Colon (tissue), 2 donors: ENCODE measurements around the gene NDUFS4.
"Not testable (repeated sequence)": the region's sequence is repeated elsewhere in the genome, so short reads cannot be mapped to it uniquely, and the experiment has no call there.

Experiments used
- FAIRE-seq: peaks from 2 replicates; lab custom pipeline; 2012; peaks lifted over from hg19 to GRCh38; lab: Jason Lieb, UNC
- donor health status: control.
- donor health status: control.

The NDUFS4 gene

GRCh38 chr5:53575831-53576230 is 15.4 kb downstream of the NDUFS4 start:
- FAIRE-seq = no peak

GRCh38 chr5:53576674-53577073 is 16.2 kb downstream of the NDUFS4 start:
- no peak for FAIRE-seq

- no peak for FAIRE-seq
Measured at GRCh38 chr5:53578854-53579253, 18.4 kb downstream of the NDUFS4 start.

- no peak for FAIRE-seq
Measured at GRCh38 chr5:53580547-53580946, 20.1 kb downstream of the NDUFS4 start.

- no peak for FAIRE-seq
Measured at GRCh38 chr5:53582225-53582624, 21.8 kb downstream of the NDUFS4 start.

GRCh38 chr5:53590759-53591158 is 30.3 kb downstream of the NDUFS4 start:
- no peak for FAIRE-seq

- FAIRE-seq = no peak
Measured at GRCh38 chr5:53594419-53594818, 34.0 kb downstream of the NDUFS4 start.

GRCh38 chr5:53597894-53598293 is 37.5 kb downstream of the NDUFS4 start:
- no peak for FAIRE-seq

- FAIRE-seq = no peak
Measured at GRCh38 chr5:53601570-53601969, 41.1 kb downstream of the NDUFS4 start.

GRCh38 chr5:53603009-53603687 is 42.7 kb downstream of the NDUFS4 start:
- FAIRE-seq = no peak

- no peak for FAIRE-seq
Measured at GRCh38 chr5:53604309-53604708, 43.9 kb downstream of the NDUFS4 start.

GRCh38 chr5:53607886-53608285 is 47.4 kb downstream of the NDUFS4 start:
- FAIRE-seq = no peak

GRCh38 chr5:53608897-53609296 is 48.5 kb downstream of the NDUFS4 start:
- not testable (repeated sequence) for FAIRE-seq

- FAIRE-seq = no peak
Measured at GRCh38 chr5:53613061-53613460, 52.6 kb downstream of the NDUFS4 start.

GRCh38 chr5:53613536-53613935 is 53.1 kb downstream of the NDUFS4 start:
- no peak for FAIRE-seq

- no peak for FAIRE-seq
Measured at GRCh38 chr5:53614376-53614885, 54.0 kb downstream of the NDUFS4 start.

GRCh38 chr5:53616939-53617549 is 56.6 kb downstream of the NDUFS4 start:
- no peak for FAIRE-seq

GRCh38 chr5:53631251-53631650 is 70.8 kb downstream of the NDUFS4 start:
- no peak for FAIRE-seq

- FAIRE-seq = no peak
Measured at GRCh38 chr5:53642061-53642460, 81.6 kb downstream of the NDUFS4 start.

- no peak for FAIRE-seq
Measured at GRCh38 chr5:53643445-53643844, 83.0 kb downstream of the NDUFS4 start.

- FAIRE-seq = no peak
Measured at GRCh38 chr5:53645078-53645477, 84.6 kb downstream of the NDUFS4 start.

- no peak for FAIRE-seq
Measured at GRCh38 chr5:53649352-53649751, 88.9 kb downstream of the NDUFS4 start.

- FAIRE-seq = not testable (repeated sequence)
Measured at GRCh38 chr5:53660573-53660972, 100.1 kb downstream of the NDUFS4 start.

GRCh38 chr5:53665313-53665712 is 104.9 kb downstream of the NDUFS4 start:
- FAIRE-seq = not testable (repeated sequence)
